Measurements from ENCODE around the gene FSHR.

Gene FSHR

DNA sequence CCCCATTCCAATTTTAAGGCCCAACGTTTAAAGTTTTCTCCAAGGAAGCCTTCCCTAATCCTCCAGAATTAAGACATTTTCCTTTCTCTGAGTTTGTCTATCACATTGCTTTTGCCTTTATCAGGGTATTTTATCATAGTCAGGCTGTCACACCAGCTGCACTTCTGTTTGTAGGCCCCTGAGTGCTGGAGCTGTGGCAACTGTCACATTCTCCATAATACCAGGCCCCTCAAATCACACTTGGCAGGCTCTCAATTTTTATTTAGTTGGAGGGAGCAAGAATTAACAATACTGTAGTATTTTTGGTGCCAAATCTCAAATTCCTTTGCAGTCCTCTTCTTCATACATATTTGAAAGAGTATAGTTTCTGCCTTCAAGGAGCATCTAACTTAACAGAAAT, 122.2 kb downstream of the FSHR start:
- DNase-seq, result no peak

DNA sequence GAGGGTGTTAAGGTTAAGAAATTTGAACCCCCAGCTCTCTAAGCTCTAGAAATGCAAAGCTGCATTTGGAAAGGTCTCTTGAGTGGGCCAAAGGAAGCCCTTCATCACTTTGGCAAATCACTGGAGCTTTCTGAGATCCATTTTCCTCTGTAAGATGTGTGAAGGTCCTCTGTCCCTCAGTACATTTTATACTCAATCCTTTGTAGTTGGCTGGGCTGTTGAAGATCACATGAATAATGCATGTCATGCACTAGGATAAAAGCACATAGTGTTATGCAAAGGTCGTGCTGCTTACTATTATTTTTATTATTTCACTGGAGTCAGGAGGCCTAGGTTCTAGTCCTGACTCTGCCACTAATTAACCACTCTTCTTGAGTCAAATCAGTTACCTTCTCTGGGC, 124.9 kb downstream of the FSHR start:
- no peak for DNase-seq

DNA sequence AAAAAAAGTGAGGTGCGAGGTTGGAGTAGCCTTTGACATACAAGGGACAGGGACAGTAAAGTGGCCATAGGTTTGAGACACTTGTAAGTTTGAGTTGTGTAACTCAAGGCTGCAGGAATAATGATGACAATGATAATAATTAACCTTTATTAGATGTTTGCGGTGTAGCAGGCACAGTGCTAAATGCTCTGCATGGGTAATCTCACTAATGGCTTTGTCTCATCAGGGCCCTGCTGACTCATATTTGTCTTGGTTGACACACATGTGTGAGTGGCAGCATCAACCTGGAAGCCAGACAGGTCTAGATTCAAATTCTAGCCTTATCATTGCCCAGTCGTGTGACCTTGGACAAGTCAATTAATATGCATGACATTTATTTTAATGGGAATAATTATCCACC, 126.2 kb downstream of the FSHR start:
- DNase-seq, result no peak

DNA sequence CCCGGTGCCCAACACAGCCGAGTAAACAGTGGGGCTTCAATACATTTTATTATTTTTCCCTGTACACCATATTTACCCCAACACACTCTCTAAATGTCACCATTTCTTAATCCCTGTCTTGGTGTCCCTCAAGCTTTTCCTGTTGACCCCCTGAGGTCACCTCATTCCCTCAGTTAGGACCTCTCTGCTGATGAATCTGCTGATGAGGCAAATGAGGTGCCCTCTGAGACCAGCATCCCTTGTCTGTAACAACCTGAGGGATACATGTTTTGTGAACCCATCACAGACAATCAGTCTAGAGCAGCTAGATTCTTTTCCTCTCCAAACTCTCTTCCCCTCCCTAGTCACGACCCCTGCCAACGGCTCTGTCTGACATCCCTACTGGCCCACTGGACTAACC, 127.6 kb downstream of the FSHR start:
- DNase-seq, result no peak

DNA sequence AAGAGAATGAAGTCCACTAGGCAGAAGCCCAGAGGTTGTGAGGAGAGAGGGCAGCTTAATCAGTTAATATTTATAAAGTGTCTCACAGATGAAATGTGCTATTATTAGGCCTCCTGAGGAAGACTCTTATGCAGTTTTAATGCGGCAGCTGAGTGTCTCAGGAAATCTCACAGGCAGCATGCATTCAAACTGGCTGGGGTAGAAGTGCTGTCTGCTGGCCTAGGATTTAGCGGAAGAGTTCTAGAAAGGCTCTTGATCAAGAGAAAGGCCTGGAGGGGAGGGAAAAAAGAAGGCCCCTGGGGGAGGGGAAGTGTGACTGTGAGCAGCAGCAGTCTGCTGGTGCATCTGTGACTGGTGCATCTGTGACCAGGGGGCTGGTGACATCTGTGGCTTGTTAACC, 133.0 kb downstream of the FSHR start:
- DNase-seq, result no peak

DNA sequence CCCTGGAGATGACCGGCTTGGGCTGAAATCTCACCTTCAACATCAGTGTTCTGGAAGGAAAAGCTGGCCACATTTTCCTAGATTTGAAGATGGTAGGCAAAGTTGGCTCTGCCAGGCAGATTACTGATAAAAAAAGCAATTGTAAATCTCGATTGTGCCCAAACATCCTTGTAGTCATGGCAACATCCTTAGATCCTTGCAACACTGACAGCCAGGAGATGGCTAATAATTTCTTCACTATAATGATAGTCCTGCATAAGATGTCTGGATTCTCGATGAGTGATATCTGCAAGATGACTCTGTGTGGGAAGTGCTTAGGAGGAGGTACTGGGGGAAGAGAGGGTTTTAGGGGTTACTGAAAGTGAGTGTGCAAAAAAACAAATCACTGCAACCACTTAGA, 149.1 kb downstream of the FSHR start:
- DNase-seq, result no peak

DNA sequence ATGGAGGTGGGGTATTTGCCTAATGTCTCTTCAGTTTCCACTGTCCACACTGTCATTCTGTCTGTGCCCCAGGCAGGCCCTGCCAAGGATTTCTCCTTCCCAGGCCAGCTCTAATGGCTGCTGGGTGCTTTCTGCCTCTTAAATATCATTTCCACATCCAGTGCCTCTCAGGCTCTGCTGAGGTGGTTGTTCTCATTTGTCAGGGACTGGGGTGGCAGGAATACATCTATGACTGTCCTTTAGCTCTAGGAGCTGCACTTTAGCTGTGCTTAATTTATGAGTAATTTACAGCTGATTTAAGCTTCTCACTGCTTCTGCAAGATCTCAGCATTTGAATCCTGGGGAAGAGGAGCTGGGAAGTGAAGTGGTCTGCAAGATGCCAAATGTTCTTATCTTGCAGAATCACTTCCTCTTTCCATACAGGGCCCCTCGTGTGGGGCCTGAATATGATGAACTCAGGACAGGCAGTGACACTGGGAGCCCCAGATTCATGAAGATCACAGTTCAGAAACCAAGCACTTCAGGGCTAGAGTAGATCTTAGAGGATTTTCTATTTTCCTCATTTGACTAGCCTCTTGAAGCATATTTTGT, 150.2 kb downstream of the FSHR start:
- DNase-seq, result no peak

DNA sequence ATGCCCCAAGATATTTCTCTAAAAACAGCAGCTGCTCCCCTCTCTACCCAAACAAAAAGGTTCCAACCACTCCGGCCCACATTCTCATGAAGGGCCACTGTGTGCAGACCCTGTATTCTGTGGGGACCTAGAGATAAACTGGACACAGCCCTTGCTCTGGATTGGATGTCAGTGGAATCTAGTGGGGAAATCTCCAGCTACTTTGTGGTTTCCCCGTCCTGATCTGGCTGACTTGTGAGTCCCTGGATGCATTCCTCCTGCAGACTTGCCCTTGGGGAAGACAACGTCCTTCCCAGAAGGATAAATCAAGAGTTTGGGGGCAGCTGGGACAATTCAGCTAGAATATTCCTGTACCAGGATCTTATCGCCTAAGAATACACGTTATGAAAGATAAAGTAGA, 151.1 kb downstream of the FSHR start:
- no peak for DNase-seq

DNA sequence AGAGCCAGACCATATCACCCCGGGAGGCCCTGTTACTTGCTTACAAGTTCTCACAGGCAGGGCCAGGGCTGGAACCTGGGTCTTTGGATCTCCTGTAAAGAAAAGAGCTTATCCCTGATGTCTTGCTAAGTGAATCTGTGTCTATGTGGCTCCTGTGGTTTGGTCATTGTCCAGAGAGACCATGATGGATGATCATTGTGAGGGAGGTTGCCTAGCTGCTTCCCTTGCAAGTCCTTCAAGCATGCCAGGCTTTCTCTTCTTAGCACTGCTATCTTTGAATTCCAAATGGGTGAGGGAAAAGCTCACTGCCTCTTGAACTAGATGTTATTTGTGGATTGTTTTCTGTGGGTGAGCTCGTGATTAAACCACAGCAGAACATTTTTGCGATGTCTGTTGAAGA, 151.6 kb downstream of the FSHR start:
- no peak for DNase-seq

DNA sequence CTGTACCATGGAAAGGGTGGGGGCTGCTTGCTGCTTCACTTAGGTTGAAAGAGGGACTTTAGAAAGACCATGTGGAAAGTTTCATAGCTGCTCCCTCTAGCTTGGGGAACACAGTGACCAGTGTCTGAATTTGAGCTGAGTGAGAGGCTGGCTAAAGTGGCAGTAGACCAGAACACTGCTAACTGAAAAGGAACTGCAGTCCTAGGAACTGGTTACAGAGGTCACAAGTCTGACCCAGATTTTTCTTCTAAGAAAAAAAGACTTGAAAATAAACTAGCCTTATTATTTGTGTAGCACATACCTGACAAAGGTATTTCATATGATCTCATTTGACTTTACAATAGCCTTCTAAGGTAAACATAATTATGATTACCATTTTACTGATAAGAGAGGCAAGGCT, 153.6 kb downstream of the FSHR start:
- no peak for DNase-seq

DNA sequence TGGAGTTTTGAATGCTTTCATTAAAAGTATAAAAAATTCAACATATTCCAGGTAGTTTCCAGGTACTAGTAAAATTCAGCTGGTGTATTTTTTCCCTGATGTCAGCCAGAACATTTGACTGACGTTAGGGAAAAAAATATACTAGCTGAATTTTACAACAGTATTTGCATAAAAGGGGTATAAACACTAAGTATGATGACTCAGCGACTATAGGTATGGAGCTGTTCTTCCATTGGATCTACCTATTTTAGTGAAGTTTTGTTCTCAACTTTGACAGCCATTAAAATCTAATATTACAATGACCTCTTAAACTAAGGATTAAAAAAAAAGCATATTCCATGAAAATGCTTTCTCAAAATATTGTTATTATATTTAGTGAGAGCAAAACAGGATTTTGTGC, 155.9 kb downstream of the FSHR start:
- no peak for DNase-seq

DNA sequence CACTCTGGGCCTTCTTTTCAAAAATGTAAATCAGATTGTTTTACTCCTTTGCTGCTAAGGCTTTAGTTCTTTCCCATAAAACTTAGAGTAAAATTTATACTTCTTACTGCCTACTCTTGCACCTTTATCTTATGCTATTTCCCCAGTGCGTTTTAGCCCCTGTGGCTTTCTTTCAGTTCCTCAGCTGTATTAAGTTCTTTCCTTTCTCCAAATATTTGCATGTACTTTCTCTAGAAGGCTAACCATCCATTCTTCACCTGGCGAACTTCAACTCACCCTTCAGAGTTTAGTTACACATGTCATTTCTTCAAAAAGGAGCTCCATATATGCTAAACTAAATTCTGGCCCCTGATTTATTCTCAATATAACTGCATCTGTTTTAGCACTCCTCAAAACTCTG, 160.7 kb downstream of the FSHR start:
- DNase-seq, result no peak

DNA sequence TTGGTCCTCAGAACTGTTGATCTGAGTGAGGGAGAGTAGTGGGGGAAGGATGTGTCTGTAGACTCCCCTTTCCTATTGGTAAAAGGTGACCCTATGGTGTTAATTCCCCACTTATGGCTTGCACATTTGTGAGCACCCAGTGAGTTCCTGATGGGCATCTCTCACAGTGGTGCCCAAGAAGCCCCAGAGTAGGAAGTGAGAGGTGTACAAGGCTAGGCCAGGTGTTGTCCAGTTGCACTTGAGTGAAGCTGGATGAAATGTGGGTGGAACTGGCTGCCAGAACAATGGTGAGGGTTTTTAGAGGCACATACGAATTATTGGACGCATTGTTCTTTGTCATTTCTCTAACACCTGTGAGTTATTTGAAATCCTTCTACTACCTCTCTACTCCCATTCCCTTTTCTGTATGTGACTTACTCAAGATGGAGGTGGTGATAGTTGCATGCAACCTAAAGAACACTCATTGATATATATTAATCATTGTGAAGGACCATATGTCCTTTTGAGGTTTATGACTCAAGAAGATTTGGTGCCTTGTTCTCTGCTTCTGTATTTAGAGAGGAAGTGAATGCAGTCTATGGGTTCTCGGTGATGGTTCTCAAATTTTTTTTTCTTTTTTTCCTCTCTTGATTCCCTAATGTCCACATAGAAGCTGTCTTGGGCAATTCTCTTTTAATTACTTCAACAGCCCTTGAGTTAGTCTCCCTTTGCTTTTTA, 162.7 kb downstream of the FSHR start:
- DNase-seq, result no peak

DNA sequence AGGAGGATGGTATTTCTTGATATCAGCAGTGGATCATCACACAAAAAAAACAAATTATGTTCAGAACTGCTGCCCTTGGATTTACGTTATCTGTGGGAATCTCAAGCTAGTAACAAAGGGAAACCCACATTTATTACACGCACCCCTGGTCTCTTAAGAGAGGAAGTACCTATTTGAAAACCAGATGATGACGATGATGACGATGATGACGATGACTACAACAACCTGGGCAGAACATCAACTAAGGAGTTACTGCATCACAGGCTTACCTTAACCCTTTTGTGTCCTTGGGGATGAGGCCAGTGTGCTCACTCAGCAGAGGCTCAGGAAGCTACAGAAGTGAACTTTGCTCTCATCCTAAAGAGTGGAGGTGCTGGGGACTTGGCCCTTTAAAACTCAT, 169.4 kb downstream of the FSHR start:
- no peak for DNase-seq

DNA sequence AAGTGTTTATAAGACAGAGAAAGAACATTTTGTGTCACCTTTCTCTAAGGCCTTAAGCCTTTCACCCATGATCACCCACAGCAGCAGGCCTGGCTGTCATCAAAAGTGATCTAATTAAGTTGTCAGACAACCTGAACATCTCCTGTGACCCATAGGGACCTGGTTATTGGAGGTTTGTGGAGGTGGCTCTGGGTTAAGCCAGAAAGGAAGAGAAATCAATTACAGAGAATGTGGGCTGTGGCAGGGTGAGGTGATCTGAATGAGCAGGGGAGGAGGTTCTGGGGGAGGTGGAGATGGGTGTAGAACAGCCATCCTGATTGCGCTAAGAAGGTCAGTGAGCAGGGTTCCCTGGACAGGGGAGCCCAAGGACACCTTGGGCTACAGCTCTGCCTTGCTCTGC, 170.8 kb downstream of the FSHR start:
- DNase-seq, result no peak

DNA sequence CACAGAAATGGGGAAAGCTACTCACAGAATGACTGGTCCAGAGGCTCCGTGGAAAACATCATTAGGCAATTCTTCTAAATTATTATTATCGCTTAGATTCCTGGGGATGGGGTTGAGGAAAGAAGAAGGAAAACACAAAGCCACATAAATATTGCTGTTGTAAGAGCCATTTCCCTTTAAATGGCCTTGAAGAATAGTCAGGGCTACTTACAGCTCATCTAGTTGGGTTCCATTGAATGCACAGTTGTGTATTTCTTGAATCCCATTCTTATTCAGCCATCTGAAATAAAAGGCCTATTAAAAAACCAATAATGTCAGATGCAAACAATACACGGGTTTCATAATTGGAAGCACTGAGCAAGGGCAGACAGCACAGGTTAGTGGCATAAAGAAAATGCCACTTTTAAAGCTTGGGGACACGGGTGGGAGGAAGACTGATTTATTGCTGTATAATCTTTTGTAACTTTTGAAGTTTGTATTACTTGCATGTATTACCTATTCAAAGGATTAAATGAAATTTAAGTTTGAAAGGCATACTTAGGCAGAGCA, 171.4 kb downstream of the FSHR start:
- DNase-seq, result no peak

DNA sequence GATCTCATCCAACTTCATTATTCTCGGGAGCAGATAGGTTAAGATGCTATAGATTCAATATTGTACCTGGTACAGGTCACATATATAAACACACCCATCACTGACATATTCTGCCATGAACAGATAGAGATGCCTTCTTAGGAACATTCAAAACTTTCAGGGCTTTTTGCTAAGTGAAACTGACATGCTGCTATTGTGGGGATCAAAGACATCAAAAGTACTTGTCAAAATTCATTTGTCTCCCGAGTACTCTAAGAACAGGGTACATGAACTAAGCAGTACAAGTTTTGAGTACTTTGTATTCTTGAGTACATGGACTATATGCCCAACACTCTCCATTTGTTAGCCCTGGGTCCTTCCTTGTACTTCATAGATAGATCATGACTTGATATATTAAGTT, 173.5 kb downstream of the FSHR start:
- no peak for DNase-seq

DNA sequence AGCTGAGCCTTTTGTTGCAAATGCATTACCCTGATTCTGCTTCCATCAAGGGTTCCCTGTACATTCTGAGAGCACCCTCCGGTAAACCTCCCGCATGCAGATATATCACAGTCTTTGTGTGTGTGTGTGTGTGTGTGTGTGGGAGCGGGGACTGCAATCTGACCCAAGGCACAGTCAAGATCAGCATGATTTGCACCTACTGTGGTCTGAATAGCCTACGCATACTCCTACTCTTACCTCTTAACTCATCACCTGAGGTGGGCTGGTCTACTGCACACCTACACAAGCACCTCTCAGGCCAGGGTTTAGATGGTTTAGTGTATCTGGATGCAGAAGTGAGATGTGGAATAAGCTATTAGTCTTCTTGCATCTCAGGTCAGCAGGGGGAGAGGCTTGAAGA, 174.6 kb downstream of the FSHR start:
- no peak for DNase-seq

DNA sequence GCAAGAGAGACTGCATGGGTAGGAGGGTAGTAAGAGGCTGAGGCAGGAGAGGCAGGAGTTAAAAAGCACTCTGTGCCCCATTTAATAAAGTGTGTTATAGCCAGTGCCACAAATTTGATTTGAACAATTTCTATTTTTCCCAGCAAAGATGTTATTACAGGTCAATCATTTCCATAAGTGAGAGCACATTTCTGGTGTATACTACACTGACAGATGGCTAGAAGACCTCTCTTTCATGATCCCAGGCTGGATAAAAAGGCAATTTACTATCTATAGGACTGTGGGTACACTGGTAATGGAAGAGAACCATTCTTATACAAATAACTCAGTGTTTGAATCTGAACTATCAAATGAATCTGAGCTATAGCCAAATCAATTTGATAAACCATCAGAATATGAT, 176.2 kb downstream of the FSHR start:
- DNase-seq, result no peak

DNA sequence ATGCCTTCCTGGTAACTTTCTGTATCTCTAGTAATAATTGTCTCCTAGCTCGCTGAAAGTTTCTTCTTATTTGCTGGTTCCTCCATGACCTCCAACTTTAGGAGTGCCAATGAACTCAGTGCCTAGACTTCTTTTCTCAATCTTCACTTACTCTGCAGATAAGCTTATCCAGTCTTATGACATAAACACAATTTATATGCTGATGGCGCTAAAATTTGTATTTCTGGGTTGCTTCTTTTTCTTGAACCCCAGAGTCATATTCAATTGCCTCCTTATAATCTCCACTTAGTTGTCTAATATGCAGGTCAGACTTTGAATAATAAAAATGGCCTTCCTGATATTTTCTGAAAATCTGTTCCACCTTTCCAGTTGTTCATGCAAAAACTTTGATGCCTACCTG, 182.5 kb downstream of the FSHR start:
- DNase-seq, result no peak

DNA sequence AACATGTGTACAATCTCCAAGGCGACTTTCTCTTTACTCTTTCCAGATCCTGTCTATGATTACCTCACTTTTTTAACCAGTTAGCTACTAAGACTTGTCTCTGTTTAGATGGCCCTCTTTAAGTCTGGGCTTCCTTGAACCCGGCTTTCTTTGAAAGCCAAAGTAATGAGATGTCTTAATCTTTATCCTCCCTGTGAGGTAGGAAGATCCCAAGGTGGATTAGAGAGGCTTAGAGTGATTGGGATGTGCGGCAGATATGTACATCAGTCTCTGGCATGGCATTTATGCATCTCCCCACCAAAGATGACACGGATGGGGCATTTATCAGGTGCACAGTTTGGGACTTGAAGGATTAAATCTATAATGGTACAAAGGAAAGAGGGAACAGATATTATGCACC, 186.3 kb downstream of the FSHR start:
- no peak for DNase-seq

DNA sequence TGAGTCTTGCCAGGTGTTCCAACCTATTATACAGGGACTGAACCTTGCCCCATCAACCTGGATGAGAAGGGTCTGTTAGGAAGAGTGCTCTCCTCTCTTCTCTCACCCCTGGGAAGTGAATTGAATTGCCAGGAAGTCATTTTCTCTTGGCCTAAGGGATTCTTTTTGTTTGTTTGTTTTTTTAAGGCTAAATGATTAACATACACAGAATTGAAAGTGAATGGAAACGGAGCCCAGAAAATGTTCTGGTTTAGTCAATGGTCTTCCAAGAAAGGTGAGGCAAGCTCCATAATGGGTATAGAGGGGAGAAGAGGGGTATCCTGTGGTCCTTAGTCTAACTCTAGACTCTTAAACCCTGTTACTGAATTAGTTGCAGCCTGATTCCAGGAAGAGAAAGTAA, 189.1 kb downstream of the FSHR start:
- no peak for DNase-seq

DNA sequence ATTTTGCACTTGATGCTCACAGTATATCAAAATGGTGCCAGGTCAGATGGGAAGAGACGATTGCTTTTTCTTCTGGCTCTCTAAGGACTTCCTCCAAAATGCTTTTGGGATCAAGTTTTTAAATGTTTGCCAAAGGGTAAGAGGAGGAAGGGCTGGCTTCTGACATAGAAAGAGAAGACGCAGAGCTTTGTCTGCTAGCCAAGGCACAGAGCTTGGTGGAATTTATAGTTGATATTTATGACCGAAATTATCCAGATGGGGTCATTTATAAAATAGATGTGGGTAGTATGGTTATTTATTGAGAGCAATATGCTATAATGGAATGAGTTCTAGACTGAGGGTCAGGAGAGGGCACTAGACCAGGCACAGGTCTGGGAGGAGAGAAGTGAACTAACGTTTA, 193.3 kb downstream of the FSHR start:
- no peak for DNase-seq

DNA sequence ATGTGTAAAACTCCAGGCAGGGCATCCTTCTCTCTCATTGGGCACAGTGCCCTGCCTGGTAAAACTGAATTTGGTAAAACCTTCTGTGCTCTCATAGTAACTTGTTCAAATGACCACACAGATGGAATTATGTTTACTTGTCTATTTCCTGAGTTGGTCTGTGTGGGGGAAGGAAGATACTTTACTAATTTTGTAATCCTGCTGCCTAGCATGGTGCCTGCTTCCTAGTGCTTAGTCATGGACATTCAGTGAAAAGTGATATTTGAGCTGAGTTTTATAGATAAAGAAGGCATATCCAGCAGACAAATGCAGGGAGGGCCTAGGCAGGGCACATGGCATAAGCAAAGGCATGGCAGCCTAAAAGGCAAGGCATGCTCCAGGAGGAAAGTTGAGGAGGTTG, 199.4 kb downstream of the FSHR start:
- DNase-seq, result no peak

DNA sequence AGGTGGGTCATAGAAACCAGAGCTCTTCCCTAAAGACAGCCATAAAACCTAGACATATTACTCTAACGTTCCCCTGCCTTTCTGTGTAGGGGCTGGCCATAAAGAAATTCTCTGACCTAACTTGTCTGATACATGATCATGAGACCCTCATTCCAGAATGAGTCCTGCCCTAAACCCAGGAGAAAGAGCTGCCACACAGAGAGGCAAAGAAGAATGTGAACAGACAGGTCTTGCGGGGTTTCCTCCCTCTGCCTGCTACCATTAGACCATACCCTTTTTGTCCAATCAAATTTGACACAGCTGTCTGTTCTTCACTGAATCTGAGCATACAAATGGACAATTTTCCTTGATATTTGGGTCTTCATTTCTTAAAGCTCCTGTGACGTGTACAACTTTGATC, 200.0 kb downstream of the FSHR start:
- DNase-seq, result no peak
